ENCODE data around the gene MUSK. TPM values are rescaled to one million over a fixed set of nuclear protein-coding genes. Genes with fewer than 3 reads are reported as not detected.

The MUSK gene
- total RNA-seq, 1 experiment from 2014 or later: not detected

DNA sequence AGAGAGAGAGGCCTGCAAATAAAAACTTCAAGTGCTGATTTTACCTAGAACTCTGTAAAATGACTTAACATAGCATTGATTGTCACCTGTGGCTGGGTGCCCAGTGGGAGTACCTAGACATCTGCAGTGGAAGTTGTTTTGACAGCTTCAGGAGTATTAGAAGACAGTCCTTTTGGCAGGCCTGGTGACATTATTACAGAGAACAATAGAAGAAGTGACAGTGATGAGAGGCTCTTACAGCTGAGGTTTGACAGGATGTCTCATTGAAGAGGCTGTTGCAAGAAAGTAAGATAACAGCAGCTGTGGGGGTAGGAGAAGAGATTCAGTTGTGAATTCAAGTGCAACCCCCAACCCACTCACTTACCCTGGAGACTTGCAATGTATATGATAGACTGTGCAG, 27.9 kb upstream of the MUSK start:
- ChIA-PET POLR2A (no interaction called here), CTCF (no interaction called here)
- TF ChIP-seq CTCF (IDR thresholded peaks at IDR 0.05) (no peak), SIN3A (IDR thresholded peaks at IDR 0.05; ENCODE audit: borderline replicate concordance, insufficient read depth, low read depth, low read length) (no peak), TCF7L2 (IDR thresholded peaks at IDR 0.05; ENCODE audit: low read depth, low read length) (no peak)
- in situ Hi-C loops (cut with HindIII; ENCODE audit: low pct_unique_long_range_greater_than_20kb, low sequenced_read_pairs): no loop called here
- H3K36me3 ChIP-seq (ENCODE audit: control insufficient read depth, insufficient read depth, low read length): no peaks in the 10 kb centered on the region
- H3K27ac ChIP-seq (ENCODE audit: low read length): no peak overlapping the region
- DNase-seq (ENCODE audit: low read depth, low spot score) (no peak), ATAC-seq (no peak)
- BruUV-seq (replicated peaks): no TSS peak
- H3K9me3 ChIP-seq (ENCODE audit: control insufficient read depth, insufficient read depth, low read depth, low read length): no peaks in the 10 kb centered on the region
- no peaks in the 10 kb centered on the region for H3K27me3 ChIP-seq (ENCODE audit: control insufficient read depth, insufficient read depth, low read length)
- intact Hi-C loops (cut with micrococcal nuclease; ENCODE audit: unreplicated experiment): loop anchor here (10.0 kb wide), 1 partner anchor 104 kb away; no protein-coding TSS in a partner anchor
- no peaks in the 10 kb centered on the region for H3K4me1 ChIP-seq (ENCODE audit: control insufficient read depth, insufficient read depth, low read length)
- H3K4me3 ChIP-seq (ENCODE audit: low read depth in 2 of 2, low read length in 2 of 2): no peak overlapping the region

GRCh38 chr9:110641293-110641692, 27.3 kb upstream of the MUSK start:
- Histone ChIP-seq H3K27me3 (ENCODE audit: control insufficient read depth, insufficient read depth, low read length) (no peaks in the 10 kb centered on the region), H3K27ac (ENCODE audit: low read length) (peak overlapping the region; percentile 12; the same call in 1 of the 2 replicates), H3K4me3 (ENCODE audit: low read depth in 2 of 2, low read length in 2 of 2) (no peak overlapping the region), H3K9me3 (ENCODE audit: control insufficient read depth, insufficient read depth, low read depth, low read length) (no peaks in the 10 kb centered on the region), H3K4me1 (ENCODE audit: control insufficient read depth, insufficient read depth, low read length) (no peaks in the 10 kb centered on the region), H3K36me3 (ENCODE audit: control insufficient read depth, insufficient read depth, low read length) (no peaks in the 10 kb centered on the region)
- DNase-seq (ENCODE audit: low read depth, low spot score) (no peak), ATAC-seq (0 out of 2 replicates have a peak, but pooled peaks have one; percentile 62)
- intact Hi-C loops (cut with micrococcal nuclease; ENCODE audit: unreplicated experiment) (loop anchor here (10.0 kb wide), 1 partner anchor 104 kb away; no protein-coding TSS in a partner anchor), in situ Hi-C loops (cut with HindIII; ENCODE audit: low pct_unique_long_range_greater_than_20kb, low sequenced_read_pairs) (no loop called here)
- ChIA-PET CTCF (no interaction called here), POLR2A (no interaction called here)
- BruUV-seq (replicated peaks): no TSS peak
- TF ChIP-seq POLR2AphosphoS5 (IDR thresholded peaks at IDR 0.05; ENCODE audit: low read depth, low read length) (no peak), CTCF (IDR thresholded peaks at IDR 0.05) (no peak), TCF7L2 (IDR thresholded peaks at IDR 0.05; ENCODE audit: low read depth, low read length) (no peak), SIN3A (IDR thresholded peaks at IDR 0.05; ENCODE audit: borderline replicate concordance, insufficient read depth, low read depth, low read length) (no peak)
- TF ChIP-seq, protein P1, sequence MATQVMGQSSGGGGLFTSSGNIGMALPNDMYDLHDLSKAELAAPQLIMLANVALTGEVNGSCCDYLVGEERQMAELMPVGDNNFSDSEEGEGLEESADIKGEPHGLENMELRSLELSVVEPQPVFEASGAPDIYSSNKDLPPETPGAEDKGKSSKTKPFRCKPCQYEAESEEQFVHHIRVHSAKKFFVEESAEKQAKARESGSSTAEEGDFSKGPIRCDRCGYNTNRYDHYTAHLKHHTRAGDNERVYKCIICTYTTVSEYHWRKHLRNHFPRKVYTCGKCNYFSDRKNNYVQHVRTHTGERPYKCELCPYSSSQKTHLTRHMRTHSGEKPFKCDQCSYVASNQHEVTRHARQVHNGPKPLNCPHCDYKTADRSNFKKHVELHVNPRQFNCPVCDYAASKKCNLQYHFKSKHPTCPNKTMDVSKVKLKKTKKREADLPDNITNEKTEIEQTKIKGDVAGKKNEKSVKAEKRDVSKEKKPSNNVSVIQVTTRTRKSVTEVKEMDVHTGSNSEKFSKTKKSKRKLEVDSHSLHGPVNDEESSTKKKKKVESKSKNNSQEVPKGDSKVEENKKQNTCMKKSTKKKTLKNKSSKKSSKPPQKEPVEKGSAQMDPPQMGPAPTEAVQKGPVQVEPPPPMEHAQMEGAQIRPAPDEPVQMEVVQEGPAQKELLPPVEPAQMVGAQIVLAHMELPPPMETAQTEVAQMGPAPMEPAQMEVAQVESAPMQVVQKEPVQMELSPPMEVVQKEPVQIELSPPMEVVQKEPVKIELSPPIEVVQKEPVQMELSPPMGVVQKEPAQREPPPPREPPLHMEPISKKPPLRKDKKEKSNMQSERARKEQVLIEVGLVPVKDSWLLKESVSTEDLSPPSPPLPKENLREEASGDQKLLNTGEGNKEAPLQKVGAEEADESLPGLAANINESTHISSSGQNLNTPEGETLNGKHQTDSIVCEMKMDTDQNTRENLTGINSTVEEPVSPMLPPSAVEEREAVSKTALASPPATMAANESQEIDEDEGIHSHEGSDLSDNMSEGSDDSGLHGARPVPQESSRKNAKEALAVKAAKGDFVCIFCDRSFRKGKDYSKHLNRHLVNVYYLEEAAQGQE (IDR thresholded peaks at IDR 0.05; ENCODE audit: insufficient read depth in 1 of 2, low read depth in 2 of 2, low read length in 1 of 2): no peak

Measured in Panc1 (cell line).